Measurements from ENCODE around the gene STAT5B. TPM values are rescaled to one million over a fixed set of nuclear protein-coding genes. Genes with fewer than 3 reads are reported as not detected.
A peak's percentile ranks its signal among the peaks of the same experiment; 100 is the strongest.

The STAT5B gene
- total and polyA plus RNA-seq, 9 of the 15 experiments (the other 6 are each of a cell fraction or from before 2014, with no cell fraction given) = 20.8 to 176 (median 92.4) TPM

DNA sequence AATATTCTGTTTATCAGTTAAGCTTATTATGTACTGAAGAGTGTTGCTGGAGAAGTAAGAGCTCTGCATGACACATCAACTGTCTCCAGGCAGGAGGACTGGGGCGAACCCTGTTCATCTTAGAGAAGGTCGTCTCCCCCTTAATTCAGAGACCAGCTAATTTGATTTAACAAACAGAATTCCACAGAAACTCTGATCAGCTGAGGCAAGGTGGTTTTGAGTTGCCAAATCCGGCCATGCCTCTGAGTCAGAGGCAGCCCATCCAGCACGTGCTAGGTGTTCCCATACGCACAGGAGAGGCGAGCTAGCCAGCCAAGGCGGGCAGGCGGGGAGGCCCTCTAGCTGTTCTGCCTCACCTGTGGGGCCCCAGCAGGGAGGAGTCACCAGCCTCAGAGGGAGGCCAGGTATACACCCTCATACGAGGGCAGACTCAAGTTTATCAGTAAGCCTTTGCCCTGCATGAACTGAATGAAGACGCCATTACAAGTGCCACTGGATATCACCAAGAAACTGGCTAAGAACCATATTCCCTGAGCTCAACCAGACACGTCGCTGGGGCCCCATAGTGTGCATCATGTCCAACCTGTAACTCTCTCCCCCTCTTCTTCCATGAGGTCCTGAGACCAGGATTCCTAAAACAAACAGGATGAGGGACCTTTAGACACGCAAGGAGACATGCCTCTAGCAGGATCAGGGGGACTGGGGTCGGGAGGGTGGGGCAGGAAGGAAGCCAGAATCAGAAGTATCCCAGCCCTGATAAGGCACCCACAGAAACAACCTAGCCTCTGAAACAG is 37.8 kb upstream of the STAT5B start (continued):
- TF ChIP-seq ZFX (CRISPR knock-in tag; IDR thresholded peaks at IDR 0.05) (no peak), JUND (IDR thresholded peaks at IDR 0.05; ENCODE audit: borderline replicate concordance, low read depth, low read length) (0 out of 2 replicates have a peak, but pooled peaks have one; percentile 19), JUND (tag; IDR thresholded peaks at IDR 0.05; ENCODE audit: borderline replicate concordance, low read depth, low read length) (peak; percentile 45; the same call in 2 of the 3 replicates), POLR2AphosphoS2 (IDR thresholded peaks at IDR 0.05; ENCODE audit: low read length) (0 out of 2 replicates have a peak, but pooled peaks have one; percentile 30), CREBBP (IDR thresholded peaks at IDR 0.05; ENCODE audit: low read depth, low read length) (no peak), SMARCE1 (IDR thresholded peaks at IDR 0.05) (no peak), NR4A1 (CRISPR knock-in tag; IDR thresholded peaks at IDR 0.05) (peak; percentile 70; the same call in 1 of the 2 replicates), NR4A1 (tag; IDR thresholded peaks at IDR 0.05) (peak; percentile 96), ZNF589 (CRISPR knock-in tag; IDR thresholded peaks at IDR 0.05; ENCODE audit: low read depth) (0 out of 2 replicates have a peak, but pooled peaks have one; percentile 78), CBX1 (IDR thresholded peaks at IDR 0.05; ENCODE audit: low read depth) (peak; percentile 55; the same call in 1 of the 2 replicates), KAT7 (CRISPR knock-in tag; IDR thresholded peaks at IDR 0.05; ENCODE audit: borderline replicate concordance) (0 out of 2 replicates have a peak, but pooled peaks have one; percentile 38), RCOR1 (IDR thresholded peaks at IDR 0.05; ENCODE audit: borderline replicate concordance in 1 of 2, low read depth in 2 of 2, low read length in 2 of 2) (0 out of 4 replicates have a peak, but pooled peaks of 1 of the 2 experiments have one; percentile 25), FOXA3 (CRISPR knock-in tag; conservative IDR thresholded peaks at IDR 0.05 in 1 of 2, IDR thresholded peaks at IDR 0.05 in 1 of 2) (no peak), SMAD3 (CRISPR knock-in tag; conservative IDR thresholded peaks at IDR 0.05) (peak; percentile 31; the same call in 1 of the 2 replicates), ARID1B (IDR thresholded peaks at IDR 0.05) (peak; percentile 46; the same call in 1 of the 2 replicates), TCF15 (CRISPR knock-in tag; IDR thresholded peaks at IDR 0.05) (peak; percentile 60; the same call in 1 of the 2 replicates), SAP30 (IDR thresholded peaks at IDR 0.05; ENCODE audit: borderline replicate concordance, insufficient read depth, low read depth, low read length, poor library complexity, severe bottlenecking) (no peak), SRSF7 (optimal IDR thresholded peaks at IDR 0.05; ENCODE audit: low read depth, low read length) (no peak), NRF1 (conservative IDR thresholded peaks at IDR 0.05 in 1 of 2, IDR thresholded peaks at IDR 0.05 in 1 of 2) (no peak), JUN (IDR thresholded peaks at IDR 0.05; ENCODE audit: borderline replicate concordance, low read depth, low read length) (no peak), JUN (CRISPR knock-in tag; IDR thresholded peaks at IDR 0.05; ENCODE audit: borderline replicate concordance) (no peak), SMARCA4 (IDR thresholded peaks at IDR 0.05) (no peak), HNRNPLL (IDR thresholded peaks at IDR 0.05; ENCODE audit: low read depth, low read length, poor library complexity, severe bottlenecking) (no peak), RBM34 (IDR thresholded peaks at IDR 0.05; ENCODE audit: borderline replicate concordance, insufficient read depth, low read length) (no peak), CHD2 (IDR thresholded peaks at IDR 0.05; ENCODE audit: low read depth, low read length) (no peak), MTA1 (IDR thresholded peaks at IDR 0.05; ENCODE audit: borderline replicate concordance) (no peak)
- TF ChIP-seq, protein P1, sequence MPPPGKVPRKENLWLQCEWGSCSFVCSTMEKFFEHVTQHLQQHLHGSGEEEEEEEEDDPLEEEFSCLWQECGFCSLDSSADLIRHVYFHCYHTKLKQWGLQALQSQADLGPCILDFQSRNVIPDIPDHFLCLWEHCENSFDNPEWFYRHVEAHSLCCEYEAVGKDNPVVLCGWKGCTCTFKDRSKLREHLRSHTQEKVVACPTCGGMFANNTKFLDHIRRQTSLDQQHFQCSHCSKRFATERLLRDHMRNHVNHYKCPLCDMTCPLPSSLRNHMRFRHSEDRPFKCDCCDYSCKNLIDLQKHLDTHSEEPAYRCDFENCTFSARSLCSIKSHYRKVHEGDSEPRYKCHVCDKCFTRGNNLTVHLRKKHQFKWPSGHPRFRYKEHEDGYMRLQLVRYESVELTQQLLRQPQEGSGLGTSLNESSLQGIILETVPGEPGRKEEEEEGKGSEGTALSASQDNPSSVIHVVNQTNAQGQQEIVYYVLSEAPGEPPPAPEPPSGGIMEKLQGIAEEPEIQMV (tag; conservative IDR thresholded peaks at IDR 0.05; ENCODE audit: low read depth) = no peak

All from K562 (cell line).